NCI-H345 treated with DMSO at 0.1 percent for 48 hours (cell line): ENCODE results near the gene GTF2F1.
"Not testable (repeated sequence)": the region's sequence is repeated elsewhere in the genome, so short reads cannot be mapped to it uniquely, and the experiment has no call there.

Experiments used
- DNase-seq: peaks from one replicate; lab custom pipeline; 2025; ENCODE audit not compliant: unreplicated experiment; lab: John Stamatoyannopoulos, UW

GTF2F1 gene

GRCh38 chr19:6417713-6418561 is 25.0 kb upstream of the GTF2F1 start:
- DNase-seq: no peak

- DNase-seq: no peak
These were observed 23.9 kb upstream of the GTF2F1 start for GRCh38 chr19:6416658-6417405.

GRCh38 chr19:6415591-6416190 is 22.7 kb upstream of the GTF2F1 start:
- no peak for DNase-seq

- no peak for DNase-seq
These were observed 22.0 kb upstream of the GTF2F1 start for GRCh38 chr19:6414793-6415590.

- no peak for DNase-seq
These were observed 21.0 kb upstream of the GTF2F1 start for GRCh38 chr19:6413721-6414643.

- DNase-seq: no peak
These were observed 20.3 kb upstream of the GTF2F1 start for GRCh38 chr19:6413291-6413690.

- DNase-seq: no peak
These were observed 19.6 kb upstream of the GTF2F1 start for GRCh38 chr19:6412447-6413091.

- no peak for DNase-seq
These were observed 19.1 kb upstream of the GTF2F1 start for GRCh38 chr19:6412061-6412446.

GRCh38 chr19:6409346-6409745 is 16.4 kb upstream of the GTF2F1 start:
- no peak for DNase-seq

- DNase-seq: no peak
These were observed 13.4 kb upstream of the GTF2F1 start for GRCh38 chr19:6406401-6406800.

- DNase-seq: no peak
These were observed 10.1 kb upstream of the GTF2F1 start for GRCh38 chr19:6402837-6403608.

- no peak for DNase-seq
These were observed 9.1 kb upstream of the GTF2F1 start for GRCh38 chr19:6402058-6402457.

GRCh38 chr19:6400062-6400944 is 7.3 kb upstream of the GTF2F1 start:
- not testable (repeated sequence) for DNase-seq

- no peak for DNase-seq
These were observed 3.3 kb upstream of the GTF2F1 start for GRCh38 chr19:6396305-6396704.

GRCh38 chr19:6394831-6395230 is 1.9 kb upstream of the GTF2F1 start:
- no peak for DNase-seq

GRCh38 chr19:6393983-6394412 is 1.0 kb upstream of the GTF2F1 start:
- DNase-seq: no peak

GRCh38 chr19:6392221-6393073 is 517 bp downstream of the GTF2F1 start:
- no peak for DNase-seq
